DMS153 treated with DMSO at 0.1 percent for 48 hours (cell line): ENCODE measurements around the gene CBFA2T3.

Experiments used
- DNase-seq: peaks from one replicate; lab custom pipeline; 2025; ENCODE audit not compliant: unreplicated experiment; lab: John Stamatoyannopoulos, UW

Gene CBFA2T3

DNA sequence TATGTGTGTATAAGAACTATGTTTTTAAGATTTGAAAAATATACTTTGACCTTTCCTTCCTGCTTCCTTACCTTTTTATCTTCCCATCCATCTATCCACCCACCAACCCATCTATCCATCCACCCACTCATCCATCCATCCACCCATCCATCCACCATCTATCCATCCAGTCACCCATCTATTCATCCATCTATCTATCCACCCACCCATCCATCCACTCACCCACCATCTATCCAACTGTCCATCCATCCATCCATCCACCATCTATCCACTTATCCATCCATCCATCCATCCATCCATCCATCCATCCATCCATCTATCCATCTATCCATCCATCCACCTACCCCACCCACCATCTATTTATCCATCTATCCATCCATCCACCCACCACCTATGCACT is 12.4 kb downstream of the CBFA2T3 start:
- no peak for DNase-seq

DNA sequence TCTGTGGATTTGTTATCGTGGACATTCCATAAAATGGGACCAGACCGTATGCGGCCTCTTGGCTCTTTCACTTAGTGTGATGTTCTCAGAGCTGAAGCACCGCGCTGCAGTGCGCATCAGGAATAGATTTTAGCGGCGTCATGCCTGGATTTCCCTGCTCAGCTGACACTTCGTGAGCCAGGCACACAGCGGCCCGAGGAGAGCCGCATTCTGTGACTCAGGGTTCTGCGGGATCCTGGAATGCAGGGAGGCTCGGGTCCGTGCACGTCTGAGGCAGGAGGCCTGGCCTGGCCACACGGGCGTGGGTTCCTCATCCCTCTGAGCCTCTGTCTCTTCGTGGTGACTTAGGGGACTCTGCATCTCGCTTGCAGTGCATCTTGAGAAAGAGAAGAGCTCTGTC is 13.4 kb downstream of the CBFA2T3 start:
- DNase-seq = no peak

DNA sequence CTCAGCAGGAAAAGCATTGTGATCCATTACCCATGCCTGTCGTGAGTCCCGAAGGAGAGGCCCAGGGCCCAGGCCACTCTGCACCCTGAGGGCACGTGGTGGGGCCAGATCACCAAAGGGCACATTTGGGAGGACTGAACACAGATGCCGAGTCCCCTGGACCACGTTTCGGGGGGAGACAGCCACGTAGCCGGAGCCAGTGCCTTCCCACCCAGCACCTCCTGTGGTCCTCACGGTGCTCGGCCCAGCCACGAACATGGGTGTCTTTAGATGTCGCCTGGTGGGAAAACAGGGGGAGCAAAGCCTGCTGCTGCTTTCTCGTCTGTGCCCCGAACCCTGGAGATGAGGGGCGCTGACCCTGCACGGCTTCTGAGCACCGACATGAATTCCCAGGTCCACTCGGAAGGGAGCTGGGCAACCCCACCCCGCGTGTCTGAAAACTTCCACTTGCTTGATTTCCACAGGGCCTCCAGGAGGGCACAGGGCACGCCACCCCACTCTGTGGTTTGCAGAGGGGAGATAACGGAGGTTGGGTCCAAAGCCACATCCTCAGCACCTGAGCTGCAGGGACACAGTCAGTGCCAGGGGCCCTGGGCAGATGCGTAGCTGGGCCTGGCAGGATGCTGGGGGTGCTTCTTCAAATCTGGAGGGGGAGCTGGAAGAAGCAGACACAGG is 14.4 kb downstream of the CBFA2T3 start:
- no peak for DNase-seq

DNA sequence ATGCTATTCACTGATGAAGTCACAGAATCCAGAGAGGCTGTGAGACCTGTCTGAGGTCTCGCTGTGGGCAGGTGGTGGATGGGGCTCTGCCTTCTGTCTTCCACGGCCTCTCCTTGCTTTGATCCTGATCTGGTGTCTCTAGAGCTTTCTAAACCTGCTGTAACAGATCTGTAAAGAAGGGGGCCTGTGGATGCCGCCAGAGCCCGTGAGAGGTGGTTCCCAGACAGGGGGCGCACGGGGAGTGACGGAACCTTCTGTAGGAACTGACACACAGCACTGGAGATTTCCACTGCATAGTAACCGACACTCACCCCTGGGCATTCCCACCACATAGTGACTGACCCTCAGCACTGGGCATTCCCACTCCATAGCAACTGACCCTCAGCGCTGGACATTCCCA is 16.0 kb downstream of the CBFA2T3 start:
- DNase-seq = no peak

DNA sequence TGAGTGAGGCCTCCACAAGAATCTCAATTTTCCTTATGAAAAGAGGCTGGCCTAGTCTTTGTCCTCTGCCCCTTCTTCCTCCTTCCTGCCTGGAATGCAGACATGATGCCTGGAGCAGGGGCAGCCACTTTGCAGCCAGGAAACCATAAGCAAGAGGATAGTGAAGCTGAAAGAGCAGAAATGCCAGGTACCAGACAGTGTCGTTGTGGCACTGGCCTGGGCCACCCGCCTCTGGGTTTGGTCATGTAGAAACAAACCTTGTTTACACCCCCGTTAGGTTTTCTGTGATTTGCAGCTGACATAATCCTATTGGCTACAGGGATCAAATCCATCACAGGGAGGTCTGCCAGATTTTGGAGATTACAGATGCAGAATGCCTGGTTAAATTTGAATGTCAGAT is 16.5 kb downstream of the CBFA2T3 start:
- DNase-seq = no peak

DNA sequence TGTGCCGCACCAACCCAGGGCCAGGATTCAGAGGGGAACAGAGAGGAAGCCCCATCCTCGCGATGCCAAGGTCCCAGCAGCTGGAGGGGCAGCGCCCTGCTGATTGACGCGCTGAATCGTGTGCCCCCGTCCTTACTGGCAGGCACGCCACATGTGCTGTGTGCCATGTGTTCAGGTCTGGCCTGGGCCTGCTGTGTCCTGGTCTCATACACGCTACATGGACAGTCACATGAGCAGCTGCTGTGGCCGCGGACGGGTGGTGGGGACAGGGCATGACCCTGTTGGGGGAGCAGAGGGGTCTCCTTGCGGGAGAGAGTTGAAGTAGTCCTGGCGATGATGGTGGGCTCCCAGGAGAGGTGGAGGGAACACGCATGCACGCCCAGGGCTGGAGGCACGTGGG is 18.0 kb downstream of the CBFA2T3 start:
- DNase-seq = no peak

DNA sequence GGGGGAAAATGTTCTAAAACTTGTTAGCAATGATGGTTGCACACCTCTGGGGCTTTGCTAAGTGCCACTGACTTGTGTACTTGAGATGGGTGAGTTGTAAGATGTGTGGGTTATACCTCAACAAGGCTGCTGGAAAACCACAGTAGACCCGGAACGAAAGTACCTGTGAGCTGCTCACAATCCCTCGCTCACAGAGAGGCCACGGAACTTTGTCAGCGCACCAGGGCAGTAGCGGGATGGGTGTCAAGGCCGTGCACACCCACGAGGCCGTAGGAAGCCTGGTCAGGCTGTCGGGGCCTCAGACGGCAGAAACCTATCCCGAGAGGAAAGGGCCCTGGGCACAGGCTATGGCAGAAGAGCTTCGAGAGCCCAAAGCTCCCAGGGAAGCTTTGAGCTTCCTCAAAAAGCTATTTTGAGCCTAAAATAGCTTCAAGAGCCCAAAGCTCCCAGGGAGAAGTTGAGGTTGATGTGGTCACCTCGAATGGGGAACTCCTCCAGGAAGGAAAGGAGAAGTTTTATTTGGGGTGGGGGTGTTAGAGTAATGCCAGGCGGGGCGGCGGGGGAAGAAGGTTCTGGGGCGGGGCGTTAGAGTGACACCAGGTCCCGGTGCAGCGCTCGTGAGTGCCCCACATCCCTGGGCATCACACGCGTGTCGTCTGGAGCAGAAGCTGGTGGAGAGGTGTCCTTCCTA is 19.0 kb downstream of the CBFA2T3 start:
- DNase-seq = no peak

DNA sequence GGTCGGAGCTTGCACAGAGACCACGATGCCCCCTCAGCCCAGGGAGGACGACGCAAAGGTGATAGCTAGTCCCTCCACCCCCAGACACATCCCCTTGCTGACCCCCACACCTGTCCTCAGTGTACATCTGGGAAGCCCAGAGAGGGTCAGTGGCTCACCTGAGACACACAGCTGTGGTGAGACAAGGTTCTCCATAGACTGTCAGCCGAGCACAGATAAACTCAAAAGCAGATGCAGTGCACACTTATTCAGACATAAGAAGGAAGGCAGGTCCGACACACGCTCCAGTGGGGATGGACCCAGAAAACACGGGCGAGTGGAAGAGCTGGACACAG is 19.6 kb downstream of the CBFA2T3 start:
- no peak for DNase-seq

DNA sequence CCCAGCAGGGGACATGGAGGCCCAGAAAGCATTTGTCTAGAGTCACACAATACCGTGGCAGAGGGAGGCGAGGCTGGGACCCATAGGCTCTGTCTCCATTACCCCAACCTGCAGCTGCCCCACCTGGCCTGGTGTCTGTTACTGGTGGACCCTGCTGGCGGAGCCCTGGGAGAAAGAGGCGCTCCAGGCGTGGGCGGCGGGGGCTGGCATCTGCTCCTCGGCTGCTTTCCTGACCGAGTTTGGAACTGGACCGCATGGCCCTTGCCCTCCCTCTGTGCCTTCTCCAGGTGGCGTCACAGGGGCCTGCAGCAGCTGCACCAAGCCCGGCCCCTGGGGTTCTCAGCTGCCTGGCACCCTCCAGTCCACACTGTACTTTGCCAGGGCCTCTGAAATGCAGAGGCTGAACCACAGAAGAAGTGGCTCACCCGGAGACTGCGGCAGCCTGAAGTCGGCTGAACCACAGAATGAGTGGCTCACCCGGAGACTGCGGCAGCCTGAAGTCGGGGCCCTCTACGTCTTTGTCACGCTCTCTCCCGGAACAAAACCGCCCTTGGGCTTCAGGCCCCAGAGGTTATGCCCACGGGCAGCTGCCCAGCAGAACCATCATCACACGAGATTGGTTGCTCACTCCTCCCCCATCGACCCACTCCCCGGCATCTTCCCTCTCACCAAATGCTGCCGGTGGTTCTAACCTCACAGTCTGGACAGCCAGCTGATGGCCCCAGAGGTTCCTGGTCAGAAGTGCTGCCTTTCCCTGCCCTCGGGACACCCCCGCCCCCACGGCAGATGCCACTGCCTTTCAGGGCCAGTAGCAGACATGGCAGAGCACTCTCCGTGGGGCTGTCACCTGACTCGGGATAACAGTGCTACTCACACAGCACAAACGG is 20.2 kb downstream of the CBFA2T3 start:
- DNase-seq = no peak

DNA sequence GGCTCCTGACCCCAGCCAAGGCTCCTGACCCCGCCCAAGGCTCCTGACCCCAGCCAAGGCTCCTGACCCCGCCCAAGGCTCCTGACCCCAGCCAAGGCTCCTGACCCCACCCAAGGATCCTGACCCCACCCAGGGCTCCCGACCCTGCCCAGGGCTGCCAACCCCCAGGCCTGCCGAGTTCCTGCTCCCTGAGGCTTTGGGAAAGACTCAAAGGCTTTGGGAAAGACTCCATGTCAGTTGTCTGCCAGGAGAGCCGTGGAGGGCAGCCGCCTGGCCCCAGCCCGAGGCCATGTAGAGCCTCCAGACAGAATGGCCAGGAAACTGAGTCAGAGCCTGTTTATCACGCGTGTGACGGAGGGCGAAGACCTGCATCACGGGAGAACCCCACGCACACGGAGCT is 21.1 kb downstream of the CBFA2T3 start:
- no peak for DNase-seq

DNA sequence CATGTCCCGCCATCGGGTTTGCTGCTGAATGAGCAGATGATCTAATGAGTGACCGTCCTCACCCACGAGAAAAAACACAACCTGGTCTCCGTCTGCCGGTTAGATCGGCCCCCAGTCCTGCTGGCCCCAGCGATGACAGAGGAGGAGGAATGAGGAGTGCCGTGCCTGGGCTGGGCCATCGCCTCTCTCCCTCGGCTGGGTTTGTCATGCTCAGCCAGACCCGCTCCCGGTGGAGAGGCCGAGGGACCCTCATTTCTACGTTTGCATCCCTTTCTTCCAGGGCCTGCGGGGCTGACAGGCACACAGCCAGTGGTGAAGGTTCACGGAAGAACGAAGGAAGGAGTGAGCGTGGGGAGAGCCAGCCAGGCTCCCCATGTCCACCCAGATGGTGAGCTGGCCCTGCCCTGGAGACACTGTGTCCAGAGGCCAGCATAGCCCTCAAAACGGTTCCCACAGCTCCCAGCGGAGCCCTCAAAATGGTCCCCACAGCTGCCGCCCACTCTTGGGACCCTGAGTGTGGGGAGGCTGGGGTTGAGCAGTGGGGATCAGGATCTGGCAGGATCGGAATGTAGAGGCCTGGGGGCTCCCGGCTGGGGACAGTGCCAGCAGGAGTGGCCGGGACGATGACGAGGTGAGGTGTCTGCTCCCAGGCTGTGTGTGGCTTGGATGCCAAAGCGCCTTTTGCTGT is 23.9 kb downstream of the CBFA2T3 start:
- no peak for DNase-seq

DNA sequence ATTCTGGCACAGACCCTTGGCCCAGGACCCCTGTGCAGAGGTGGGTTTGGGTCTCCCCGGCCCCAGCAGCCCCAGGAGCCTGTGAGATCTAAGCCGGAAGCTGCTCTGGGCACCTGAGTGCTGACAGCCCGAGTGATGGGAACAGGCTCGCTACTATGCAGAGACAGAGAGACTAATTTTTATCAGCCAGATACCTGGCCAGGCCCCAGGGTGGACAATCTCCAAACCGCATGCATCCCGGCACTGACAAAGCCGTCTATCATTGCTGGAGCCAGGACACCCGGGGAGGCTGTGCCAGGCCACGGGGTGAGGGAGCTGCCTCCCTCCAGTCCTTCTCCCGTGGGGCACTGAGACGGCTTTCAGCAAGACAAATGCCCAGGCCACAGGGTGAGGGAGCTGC is 25.0 kb downstream of the CBFA2T3 start:
- DNase-seq = no peak

DNA sequence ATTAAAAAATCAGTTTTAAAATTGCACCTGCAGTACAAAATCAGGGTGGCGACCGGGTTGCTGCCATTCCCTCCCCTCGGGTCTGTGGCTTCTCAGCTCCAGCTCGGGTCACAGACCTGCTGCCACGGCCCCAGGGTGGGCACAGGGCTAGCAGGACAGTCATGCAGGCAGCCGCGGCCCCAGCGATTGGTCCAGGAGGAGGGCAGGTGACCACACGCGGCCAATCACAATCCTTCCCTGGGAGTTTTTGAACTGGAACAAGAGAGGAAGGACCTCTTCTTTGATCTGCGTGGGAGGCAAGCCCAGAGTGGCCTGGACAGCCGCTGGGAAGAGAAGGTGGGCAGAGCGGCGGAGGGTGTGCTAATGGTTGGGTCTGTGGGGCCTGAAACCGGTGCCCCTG is 25.5 kb downstream of the CBFA2T3 start:
- DNase-seq = no peak

DNA sequence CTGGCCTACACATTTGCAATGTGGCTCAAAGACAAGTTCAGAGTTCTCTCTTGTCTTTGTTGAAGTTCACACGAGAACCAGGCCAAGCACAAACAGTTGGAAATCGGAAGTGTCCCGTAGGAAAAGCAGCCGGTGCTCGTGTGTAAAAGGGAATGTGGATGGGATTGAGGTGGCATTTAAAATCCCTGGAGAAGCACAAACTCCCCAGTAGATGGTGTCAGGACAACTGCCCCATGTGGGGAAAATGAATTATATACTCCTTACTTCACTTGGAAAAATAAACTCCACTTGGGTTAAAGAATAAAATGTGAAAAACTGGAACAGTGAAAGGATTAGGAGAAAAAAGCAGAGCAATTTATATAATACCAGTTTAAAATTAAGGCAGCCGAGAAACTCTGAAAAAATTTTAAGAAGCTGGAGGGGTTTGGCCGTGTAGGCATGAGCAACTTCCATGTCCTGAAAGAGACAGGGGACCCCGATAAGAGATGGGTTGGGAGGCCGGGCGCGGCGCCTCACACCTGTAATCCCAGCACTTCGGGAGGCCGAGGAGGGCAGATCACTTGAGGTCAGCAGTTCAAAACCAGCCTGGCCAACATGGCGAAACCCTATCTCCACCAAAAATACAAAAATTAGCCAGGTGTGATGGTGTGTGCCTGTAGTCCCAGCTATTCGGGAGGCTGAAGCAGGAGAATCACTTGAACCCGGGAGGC is 28.1 kb downstream of the CBFA2T3 start:
- no peak for DNase-seq

DNA sequence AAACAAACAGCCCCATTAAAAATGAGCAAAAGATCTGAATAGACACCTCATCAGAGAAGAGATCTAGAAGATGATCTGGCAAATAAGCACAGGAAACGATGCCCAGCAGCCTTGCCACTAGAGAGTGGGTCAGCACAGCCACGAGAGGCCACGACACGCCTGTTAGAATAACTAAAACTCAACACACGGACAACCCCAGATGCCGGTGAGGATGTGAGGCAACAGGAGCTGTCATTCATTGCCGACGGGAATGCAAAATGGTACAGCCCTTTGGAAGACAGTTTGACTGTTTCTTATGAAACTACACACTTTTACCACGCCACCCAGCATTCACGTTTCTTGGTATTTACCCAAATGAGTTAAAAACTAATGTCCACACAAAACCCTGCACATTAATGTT is 31.5 kb downstream of the CBFA2T3 start:
- DNase-seq = no peak

DNA sequence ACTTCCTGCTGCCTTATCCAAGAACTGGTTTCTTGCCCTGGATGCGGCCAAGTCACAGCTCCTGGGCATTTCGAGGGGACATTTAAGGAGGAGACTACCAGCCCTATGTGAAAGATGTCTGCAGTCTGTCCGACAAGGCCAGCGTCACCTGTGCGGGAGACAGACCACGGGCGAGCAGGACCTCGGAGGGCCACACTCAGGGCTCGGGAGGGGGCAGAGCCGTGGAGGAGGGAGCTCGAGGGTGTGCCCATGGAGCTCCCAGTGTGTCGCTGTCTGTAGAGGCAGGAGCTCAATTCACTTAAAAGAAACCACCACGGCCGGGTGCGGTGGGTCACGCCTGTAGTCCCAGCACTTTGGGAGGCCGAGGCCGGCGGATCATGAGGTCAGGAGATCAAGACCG is 33.3 kb downstream of the CBFA2T3 start:
- DNase-seq = no peak

DNA sequence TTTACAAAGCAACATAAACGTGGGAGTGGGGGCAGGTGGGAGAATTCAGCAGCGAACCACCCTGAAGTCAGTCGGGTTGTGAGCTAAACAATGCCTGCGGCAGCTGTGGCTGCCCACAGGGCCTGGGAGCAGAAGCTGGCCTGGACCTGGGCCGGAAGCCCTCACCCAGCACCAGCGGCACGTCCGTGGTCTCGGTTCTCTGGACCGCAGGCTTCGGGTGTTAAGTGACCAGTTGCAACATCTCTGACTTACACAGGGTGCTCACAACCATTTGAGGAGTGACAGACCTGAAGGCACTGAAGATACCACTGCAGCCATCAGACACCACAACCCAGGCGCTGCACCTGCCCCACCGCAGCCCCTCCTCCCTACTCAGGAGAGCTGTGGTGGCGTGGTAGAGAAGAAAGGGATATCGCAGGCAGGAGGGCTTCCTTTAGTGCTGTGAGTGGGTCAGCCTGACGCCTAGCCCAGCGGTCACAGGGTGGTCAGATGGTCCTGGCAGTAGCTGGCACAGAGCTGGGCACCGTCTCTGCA is 33.8 kb downstream of the CBFA2T3 start:
- DNase-seq = no peak

DNA sequence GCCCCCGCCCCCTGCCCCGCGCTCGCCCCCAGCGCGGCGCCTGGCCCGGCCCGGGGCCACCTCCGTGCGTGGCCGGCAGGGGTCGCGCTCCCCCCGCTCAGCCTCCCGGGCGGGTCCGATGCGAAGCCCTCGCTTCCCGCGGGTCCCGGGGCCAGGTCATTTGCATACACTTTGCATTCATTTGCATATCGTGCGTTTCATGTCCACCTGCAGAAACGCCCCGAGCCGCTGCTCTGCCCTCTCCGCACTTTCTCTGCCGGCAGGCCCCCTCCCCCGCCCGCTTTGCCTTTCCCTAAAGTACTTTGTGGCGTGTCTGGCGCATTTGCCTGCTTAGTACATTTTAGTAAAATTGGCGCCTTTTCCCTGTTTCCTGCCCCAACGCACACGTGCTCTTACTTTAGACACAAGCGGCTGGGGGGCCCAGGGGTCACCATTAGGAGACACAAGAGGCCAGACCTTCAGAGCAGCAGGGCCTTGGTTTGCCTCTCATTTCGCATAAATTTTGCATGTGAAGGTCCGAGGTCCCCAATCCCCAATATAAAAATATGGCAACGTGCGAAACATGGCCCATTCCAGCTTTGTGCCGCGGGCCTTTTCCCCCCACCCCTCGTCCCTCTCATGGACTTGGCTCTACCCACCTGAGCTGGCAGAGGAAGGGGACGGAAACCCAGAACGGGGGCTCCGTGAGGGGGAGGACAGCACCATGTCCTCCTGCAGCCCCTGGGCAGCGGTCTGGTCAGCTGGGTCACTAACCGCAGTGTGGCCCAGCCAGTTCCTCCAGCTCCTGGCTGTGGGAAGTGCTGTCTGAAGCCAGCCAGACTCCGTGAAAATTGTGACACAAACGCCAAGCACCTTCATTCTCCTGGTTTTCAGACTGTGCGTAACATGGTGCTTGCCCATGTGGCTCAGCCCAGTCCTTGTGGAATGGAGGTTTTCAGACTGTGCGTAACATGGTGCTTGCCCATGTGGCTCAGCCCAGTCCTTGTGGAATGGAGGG is 34.8 kb downstream of the CBFA2T3 start:
- no peak for DNase-seq
